NCI-H446 treated with DMSO at 0.1 percent for 48 hours (cell line): ENCODE data around the gene ARL4C.
"Not testable (repeated sequence)": the region's sequence is repeated elsewhere in the genome, so short reads cannot be mapped to it uniquely, and the experiment has no call there.

ENCODE experiments used
- DNase-seq: peaks from one replicate; lab custom pipeline; 2025; lab: John Stamatoyannopoulos, UW

The ARL4C gene

GRCh38 chr2:234476766-234477165 lies 20.1 kb downstream of the ARL4C start:
- DNase-seq = no peak

GRCh38 chr2:234474654-234475053 lies 22.2 kb downstream of the ARL4C start:
- DNase-seq = no peak

GRCh38 chr2:234472155-234472554 lies 24.7 kb downstream of the ARL4C start:
- no peak for DNase-seq

GRCh38 chr2:234469972-234470371 lies 26.9 kb downstream of the ARL4C start:
- DNase-seq = no peak

GRCh38 chr2:234469251-234469845 lies 27.5 kb downstream of the ARL4C start:
- DNase-seq = no peak

- no peak for DNase-seq
These were observed 28.4 kb downstream of the ARL4C start for GRCh38 chr2:234468503-234468902.

GRCh38 chr2:234467289-234467688 lies 29.6 kb downstream of the ARL4C start:
- DNase-seq = no peak

GRCh38 chr2:234464291-234464645 lies 32.6 kb downstream of the ARL4C start:
- no peak for DNase-seq

GRCh38 chr2:234463626-234464290 lies 33.1 kb downstream of the ARL4C start:
- DNase-seq = no peak

- DNase-seq = no peak
These were observed 34.5 kb downstream of the ARL4C start for GRCh38 chr2:234462218-234462992.

GRCh38 chr2:234459401-234460009 lies 37.4 kb downstream of the ARL4C start:
- DNase-seq = no peak

GRCh38 chr2:234458466-234458865 lies 38.4 kb downstream of the ARL4C start:
- DNase-seq = no peak

- no peak for DNase-seq
These were observed 39.5 kb downstream of the ARL4C start for GRCh38 chr2:234457421-234457820.

GRCh38 chr2:234455246-234455645 lies 41.6 kb downstream of the ARL4C start:
- not testable (repeated sequence) for DNase-seq

GRCh38 chr2:234454433-234454832 lies 42.4 kb downstream of the ARL4C start:
- no peak for DNase-seq

GRCh38 chr2:234453216-234453615 lies 43.7 kb downstream of the ARL4C start:
- DNase-seq = no peak

- no peak for DNase-seq
These were observed 44.8 kb downstream of the ARL4C start for GRCh38 chr2:234451852-234452625.

GRCh38 chr2:234451242-234451641 lies 45.6 kb downstream of the ARL4C start:
- no peak for DNase-seq

- DNase-seq = no peak
These were observed 46.3 kb downstream of the ARL4C start for GRCh38 chr2:234450431-234451124.

- DNase-seq = no peak
These were observed 48.2 kb downstream of the ARL4C start for GRCh38 chr2:234448506-234449184.

- DNase-seq = no peak
These were observed 48.9 kb downstream of the ARL4C start for GRCh38 chr2:234447963-234448362.
